ENCODE data around the gene CYLD. TPM values are rescaled to one million over a fixed set of nuclear protein-coding genes. Genes with fewer than 3 reads are reported as not detected.

The CYLD gene
- total RNA-seq, 1 experiment from 2014 or later, result 28.7 TPM

- Histone ChIP-seq H3K4me1 (replicated peaks) (peaks cover 14% of the 10 kb centered on the region), H3K27ac (no peak overlapping the region), H3K4me3 (no peak overlapping the region), H3K9me3 (replicated peaks) (no peaks in the 10 kb centered on the region), H3K36me3 (peaks cover 6% of the 10 kb centered on the region), H3K27me3 (replicated peaks) (no peaks in the 10 kb centered on the region)
- DNase-seq (ENCODE audit: low read depth in 1 of 2, low spot score in 2 of 2), result no peak
Observed at GRCh38 chr16:50739031-50739430, 2.9 kb upstream of the CYLD start.

DNA sequence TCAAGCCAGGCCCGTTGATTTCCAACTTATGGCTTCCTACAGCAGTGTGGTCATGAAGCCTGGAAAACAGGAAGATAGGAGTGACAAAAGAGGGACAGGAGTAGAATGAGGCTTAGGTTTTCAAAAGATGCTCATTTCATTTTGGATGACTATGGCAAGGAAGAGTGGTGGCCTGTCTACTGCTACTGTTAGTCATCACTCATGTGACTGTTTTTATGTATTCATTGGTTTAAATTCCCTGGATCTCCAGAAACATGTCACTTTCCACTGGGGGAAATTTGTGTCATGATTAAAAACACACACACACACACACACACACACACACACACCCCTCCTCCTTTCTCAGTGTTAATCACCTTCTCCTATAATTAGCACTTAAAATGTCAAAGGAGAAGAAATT is 1.1 kb upstream of the CYLD start:
- H3K27me3 ChIP-seq (replicated peaks), result no peaks in the 10 kb centered on the region
- no peak overlapping the region for H3K27ac ChIP-seq
- no peaks in the 10 kb centered on the region for H3K9me3 ChIP-seq (replicated peaks)
- H3K4me3 ChIP-seq, result no peak overlapping the region
- no peak for DNase-seq (ENCODE audit: low read depth in 1 of 2, low spot score in 2 of 2)
- H3K36me3 ChIP-seq, result peaks cover 9% of the 10 kb centered on the region
- peaks cover 17% of the 10 kb centered on the region for H3K4me1 ChIP-seq (replicated peaks)

DNA sequence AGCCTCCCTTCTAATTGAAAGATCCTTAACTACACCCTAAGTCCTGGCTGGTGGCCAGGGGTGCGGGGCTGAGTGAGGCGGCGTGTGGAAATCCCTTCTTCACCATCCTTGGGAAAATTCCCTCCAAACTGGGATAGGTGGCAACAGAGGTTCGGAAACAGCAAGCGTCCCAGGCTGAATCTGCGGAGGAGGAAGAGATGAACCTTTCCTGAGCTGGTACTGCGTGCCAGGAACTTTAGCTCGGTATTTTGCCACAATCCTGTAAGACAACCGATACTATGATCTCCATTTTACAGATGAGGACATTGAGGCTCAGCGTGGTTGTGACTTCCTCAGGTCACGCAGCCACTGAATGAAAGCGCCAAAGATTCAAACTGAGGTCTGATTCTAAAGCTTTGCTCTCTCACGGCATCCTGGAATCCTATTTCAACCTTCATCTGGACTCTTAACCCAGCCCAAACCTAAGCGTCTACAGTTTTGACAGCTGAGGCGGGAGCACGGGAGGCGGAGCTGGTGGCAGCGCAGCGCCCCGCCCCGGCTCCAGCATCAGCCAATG is 583 bp upstream of the CYLD start:
- peak overlapping the region; percentile 22 for H3K27ac ChIP-seq
- peaks cover 17% of the 10 kb centered on the region for H3K4me1 ChIP-seq (replicated peaks)
- H3K36me3 ChIP-seq, result peaks cover 11% of the 10 kb centered on the region
- no peaks in the 10 kb centered on the region for H3K9me3 ChIP-seq (replicated peaks)
- H3K4me3 ChIP-seq, result peak overlapping the region; percentile 88
- DNase-seq (ENCODE audit: low read depth in 1 of 2, low spot score in 2 of 2), result no peak
- no peaks in the 10 kb centered on the region for H3K27me3 ChIP-seq (replicated peaks)

- H3K9me3 ChIP-seq (replicated peaks), result no peaks in the 10 kb centered on the region
Observed at GRCh38 chr16:50742576-50743200, 802 bp downstream of the CYLD start.

DNA sequence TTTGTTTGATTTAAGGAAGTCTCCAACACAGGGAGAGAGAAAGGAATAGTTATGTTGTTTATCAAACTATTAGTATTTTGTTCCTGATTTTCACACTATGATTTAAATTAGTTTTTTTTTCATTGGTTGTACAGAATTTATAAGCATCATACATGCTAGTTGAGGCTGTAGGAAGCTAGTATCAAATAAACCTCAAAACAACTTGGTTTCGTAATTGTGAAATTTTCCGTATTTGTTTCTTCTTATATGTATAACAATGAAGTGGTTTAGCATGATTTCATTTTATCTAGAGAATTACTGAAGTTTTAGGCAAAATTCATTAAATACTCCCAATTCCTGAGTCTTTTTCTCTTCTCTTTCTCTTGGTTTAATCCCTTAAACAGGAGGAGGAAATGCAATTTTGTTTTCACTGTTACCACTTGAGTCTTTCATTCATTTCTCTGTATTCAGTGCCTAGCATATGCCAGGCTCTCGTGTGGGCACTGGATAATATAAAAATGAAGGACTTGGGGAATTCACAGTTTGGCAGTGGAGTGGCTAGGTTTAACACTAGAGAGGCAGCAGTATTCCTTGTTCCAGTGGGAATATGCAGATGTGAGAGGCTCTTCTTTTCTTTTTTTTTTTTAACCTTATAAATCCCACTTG is 1.8 kb downstream of the CYLD start:
- Histone ChIP-seq H3K9me3 (replicated peaks) (no peaks in the 10 kb centered on the region), H3K4me3 (no peak overlapping the region), H3K4me1 (replicated peaks) (peaks cover 17% of the 10 kb centered on the region), H3K27me3 (replicated peaks) (no peaks in the 10 kb centered on the region), H3K36me3 (peaks cover 26% of the 10 kb centered on the region), H3K27ac (no peak overlapping the region)
- DNase-seq (ENCODE audit: low read depth in 1 of 2, low spot score in 2 of 2), result no peak

More at GRCh38 chr16:50742576-50743200, 802 bp downstream of the CYLD start:
- Histone ChIP-seq H3K27me3 (replicated peaks) (no peaks in the 10 kb centered on the region), H3K36me3 (peaks cover 22% of the 10 kb centered on the region), H3K4me1 (replicated peaks) (peaks cover 17% of the 10 kb centered on the region), H3K4me3 (peak overlapping the region; percentile 88), H3K27ac (peak overlapping the region; percentile 79)
- peak in 1 of 2 experiments; percentile 16 for DNase-seq (ENCODE audit: low read depth in 1 of 2, low spot score in 2 of 2)

GRCh38 chr16:50744881-50745280 is 3.0 kb downstream of the CYLD start:
- DNase-seq (ENCODE audit: low read depth in 1 of 2, low spot score in 2 of 2), result no peak
- Histone ChIP-seq H3K9me3 (replicated peaks) (no peaks in the 10 kb centered on the region), H3K4me1 (replicated peaks) (peaks cover 17% of the 10 kb centered on the region), H3K36me3 (peaks cover 32% of the 10 kb centered on the region), H3K27ac (no peak overlapping the region), H3K27me3 (replicated peaks) (no peaks in the 10 kb centered on the region), H3K4me3 (no peak overlapping the region)

DNA sequence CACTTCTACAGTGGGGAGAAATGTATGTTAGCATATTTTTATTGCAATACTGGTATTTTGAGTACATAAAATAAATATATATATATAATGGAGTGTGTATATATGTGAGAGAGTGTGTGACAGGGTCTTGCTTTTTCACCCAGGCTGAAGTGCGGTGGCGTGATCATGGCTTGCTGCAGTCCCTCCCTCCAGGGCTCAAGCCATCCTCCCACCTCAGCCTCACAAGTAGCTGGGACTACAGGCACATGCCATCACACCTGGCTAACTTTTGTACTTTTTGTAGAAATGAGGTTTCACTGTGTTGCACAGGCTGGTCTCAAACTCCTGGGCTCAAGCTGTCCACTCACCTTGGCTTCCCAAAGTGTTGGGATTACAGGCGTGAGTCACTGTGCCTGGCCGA is 4.1 kb downstream of the CYLD start:
- Histone ChIP-seq H3K4me3 (no peak overlapping the region), H3K4me1 (replicated peaks) (peaks cover 13% of the 10 kb centered on the region), H3K36me3 (peaks cover 37% of the 10 kb centered on the region), H3K27ac (no peak overlapping the region), H3K27me3 (replicated peaks) (no peaks in the 10 kb centered on the region), H3K9me3 (replicated peaks) (no peaks in the 10 kb centered on the region)
- no peak for DNase-seq (ENCODE audit: low read depth in 1 of 2, low spot score in 2 of 2)

GRCh38 chr16:50747207-50747956 is 5.5 kb downstream of the CYLD start:
- no peaks in the 10 kb centered on the region for H3K27me3 ChIP-seq (replicated peaks)
- no peaks in the 10 kb centered on the region for H3K9me3 ChIP-seq (replicated peaks)
- no peak overlapping the region for H3K4me3 ChIP-seq
- DNase-seq (ENCODE audit: low read depth in 1 of 2, low spot score in 2 of 2), result no peak
- H3K27ac ChIP-seq, result no peak overlapping the region
- peaks cover 8% of the 10 kb centered on the region for H3K4me1 ChIP-seq (replicated peaks)
- peaks cover 34% of the 10 kb centered on the region for H3K36me3 ChIP-seq

DNA sequence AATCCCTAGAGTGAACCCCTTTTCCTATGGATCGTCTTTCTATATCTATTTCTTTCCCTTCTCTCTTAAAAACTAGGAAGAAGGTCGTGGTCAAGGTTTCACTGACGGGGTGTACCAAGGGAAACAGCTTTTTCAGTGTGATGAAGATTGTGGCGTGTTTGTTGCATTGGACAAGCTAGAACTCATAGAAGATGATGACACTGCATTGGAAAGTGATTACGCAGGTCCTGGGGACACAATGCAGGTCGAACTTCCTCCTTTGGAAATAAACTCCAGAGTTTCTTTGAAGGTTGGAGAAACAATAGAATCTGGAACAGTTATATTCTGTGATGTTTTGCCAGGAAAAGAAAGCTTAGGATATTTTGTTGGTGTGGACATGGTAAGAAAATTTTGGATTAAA is 9.6 kb downstream of the CYLD start:
- no peaks in the 10 kb centered on the region for H3K27me3 ChIP-seq (replicated peaks)

DNA sequence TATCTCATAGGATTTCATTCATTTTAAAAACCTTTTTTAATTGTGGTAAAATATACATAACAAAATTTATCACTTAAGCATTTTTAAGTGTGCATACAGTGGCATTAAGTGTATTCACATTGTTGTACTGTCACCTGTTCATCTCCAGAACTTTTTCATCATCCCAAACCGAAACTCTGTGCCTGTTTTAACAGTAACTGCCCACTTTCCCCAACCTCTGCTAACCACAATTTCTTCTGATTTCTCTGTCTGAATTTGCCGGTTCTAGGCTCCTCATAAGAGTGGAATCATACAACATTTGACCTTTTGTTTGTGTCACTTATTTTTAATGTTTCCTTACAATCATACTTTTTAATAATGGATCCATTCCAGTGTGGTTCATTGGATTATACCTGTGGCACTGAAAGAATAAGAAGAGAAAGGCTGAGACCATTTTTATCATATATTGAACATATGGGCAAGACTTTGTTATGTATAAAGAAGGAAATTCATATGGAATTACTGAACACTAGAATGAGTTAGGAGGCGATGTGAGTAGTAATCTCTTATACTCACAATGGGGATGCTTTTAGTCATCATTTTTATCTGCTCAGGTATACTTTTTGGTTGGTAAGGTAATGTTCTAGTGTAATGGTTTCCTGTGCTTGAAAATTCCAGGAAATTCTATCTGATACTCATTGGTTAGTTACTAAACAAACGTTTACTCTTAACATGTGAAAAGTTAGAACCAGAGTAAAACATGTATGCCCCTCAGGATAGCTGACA is 10.8 kb downstream of the CYLD start:
- H3K36me3 ChIP-seq, result peaks cover 39% of the 10 kb centered on the region
- DNase-seq (ENCODE audit: low read depth in 1 of 2, low spot score in 2 of 2), result no peak
- H3K27me3 ChIP-seq (replicated peaks), result no peaks in the 10 kb centered on the region
- H3K27ac ChIP-seq, result no peak overlapping the region
- no peaks in the 10 kb centered on the region for H3K9me3 ChIP-seq (replicated peaks)
- H3K4me1 ChIP-seq (replicated peaks), result no peaks in the 10 kb centered on the region
- no peak overlapping the region for H3K4me3 ChIP-seq

More for the DNA sequence above, 9.6 kb downstream of the CYLD start:
- peaks cover 46% of the 10 kb centered on the region for H3K36me3 ChIP-seq
- DNase-seq (ENCODE audit: low read depth in 1 of 2, low spot score in 2 of 2), result no peak
- H3K9me3 ChIP-seq (replicated peaks), result no peaks in the 10 kb centered on the region
- no peak overlapping the region for H3K4me3 ChIP-seq
- H3K27ac ChIP-seq, result no peak overlapping the region
- no peaks in the 10 kb centered on the region for H3K4me1 ChIP-seq (replicated peaks)

DNA sequence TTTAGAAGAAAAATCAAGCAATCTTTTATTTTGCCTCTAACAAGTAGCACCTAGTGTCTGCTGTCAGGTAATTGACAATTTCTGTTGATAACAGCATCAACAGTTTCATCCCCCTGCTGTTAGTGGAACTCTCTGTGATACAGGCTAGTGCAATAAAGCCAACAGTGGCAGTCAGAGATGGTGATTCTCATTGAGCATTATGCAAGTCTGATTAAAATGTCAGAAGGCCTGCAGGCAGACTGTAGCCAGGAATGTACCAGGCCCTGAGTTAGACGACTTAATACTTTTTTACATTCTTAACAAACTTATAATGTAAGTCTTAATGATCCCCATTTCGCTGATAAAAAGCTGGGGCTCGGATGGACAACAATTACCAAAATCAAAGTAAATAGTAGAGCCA is 14.6 kb downstream of the CYLD start:
- no peak for DNase-seq (ENCODE audit: low read depth in 1 of 2, low spot score in 2 of 2)

GRCh38 chr16:50761267-50761666 is 19.4 kb downstream of the CYLD start:
- H3K4me3 ChIP-seq, result no peak overlapping the region
- peaks cover 14% of the 10 kb centered on the region for H3K4me1 ChIP-seq (replicated peaks)
- peaks cover 23% of the 10 kb centered on the region for H3K36me3 ChIP-seq
- no peaks in the 10 kb centered on the region for H3K9me3 ChIP-seq (replicated peaks)
- no peak overlapping the region for H3K27ac ChIP-seq
- H3K27me3 ChIP-seq (replicated peaks), result no peaks in the 10 kb centered on the region
- no peak for DNase-seq (ENCODE audit: low read depth in 1 of 2, low spot score in 2 of 2)

More for the DNA sequence above, 14.6 kb downstream of the CYLD start:
- Histone ChIP-seq H3K27me3 (replicated peaks) (no peaks in the 10 kb centered on the region), H3K4me3 (no peak overlapping the region), H3K27ac (no peak overlapping the region), H3K36me3 (peaks cover 23% of the 10 kb centered on the region), H3K4me1 (replicated peaks) (no peaks in the 10 kb centered on the region), H3K9me3 (replicated peaks) (no peaks in the 10 kb centered on the region)

DNA sequence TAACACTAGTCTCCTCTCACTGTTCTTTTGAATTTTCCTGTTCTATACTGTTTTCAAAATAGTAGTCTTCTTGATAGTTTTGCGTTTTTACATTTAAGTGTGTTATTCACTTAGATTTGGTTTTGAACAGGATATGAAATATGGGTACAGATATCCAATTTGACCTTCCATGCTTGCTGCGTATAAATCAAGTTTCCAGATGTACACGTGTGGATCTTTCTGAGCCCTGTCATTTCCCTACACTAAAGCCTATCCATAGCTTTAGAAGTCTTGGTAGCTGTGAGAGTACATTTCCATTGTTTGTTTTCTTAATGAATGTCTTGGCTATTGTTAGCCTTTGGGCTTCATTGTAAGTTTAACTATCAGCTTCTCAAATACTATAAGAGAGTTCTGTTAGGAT is 20.4 kb downstream of the CYLD start:
- Histone ChIP-seq H3K27ac (no peak overlapping the region), H3K9me3 (replicated peaks) (no peaks in the 10 kb centered on the region), H3K27me3 (replicated peaks) (no peaks in the 10 kb centered on the region), H3K4me1 (replicated peaks) (peaks cover 14% of the 10 kb centered on the region), H3K4me3 (no peak overlapping the region), H3K36me3 (peaks cover 26% of the 10 kb centered on the region)
- DNase-seq (ENCODE audit: low read depth in 1 of 2, low spot score in 2 of 2), result no peak
